Activated CD8-positive, alpha-beta memory T cell treated with anti-CD3 and anti-CD28 coated beads, Interleukin-2, amount 50 U/mL, for 24 hours (primary cell): ENCODE results near the gene HEBP1.

Experiments
- DNase-seq: peaks from one replicate; pipeline ENCODE4 v3.0.0-alpha.2; 2020; ENCODE audit errors: extremely low read depth

Gene HEBP1

GRCh38 chr12:12990700-12991468 is 9.2 kb downstream of the HEBP1 start:
- no peak for DNase-seq

GRCh38 chr12:12987421-12987820 is 12.6 kb downstream of the HEBP1 start:
- no peak for DNase-seq

GRCh38 chr12:12986775-12987331 is 13.2 kb downstream of the HEBP1 start:
- no peak for DNase-seq

- no peak for DNase-seq
Observed at GRCh38 chr12:12985817-12986408, 14.2 kb downstream of the HEBP1 start.

DNA sequence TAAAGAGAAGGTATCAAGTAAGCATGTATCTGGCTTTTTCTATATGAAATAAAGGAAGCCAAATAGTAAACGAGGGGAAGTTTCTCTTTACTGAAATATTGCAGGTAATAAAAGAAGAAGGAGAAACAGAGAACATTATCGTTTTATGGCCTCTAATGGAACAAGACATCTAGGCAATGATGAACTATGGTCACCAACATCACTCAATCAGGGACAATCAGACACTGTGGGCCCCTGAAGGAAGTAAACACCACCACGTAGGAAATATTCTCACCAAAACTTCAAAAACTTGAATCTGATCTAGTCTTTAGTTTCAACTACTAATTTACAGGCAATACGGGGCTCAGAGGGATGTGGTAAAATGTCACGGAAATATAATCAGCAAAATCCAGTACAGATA is 15.9 kb downstream of the HEBP1 start:
- DNase-seq = no peak

GRCh38 chr12:12983420-12984035 is 16.5 kb downstream of the HEBP1 start:
- no peak for DNase-seq

DNA sequence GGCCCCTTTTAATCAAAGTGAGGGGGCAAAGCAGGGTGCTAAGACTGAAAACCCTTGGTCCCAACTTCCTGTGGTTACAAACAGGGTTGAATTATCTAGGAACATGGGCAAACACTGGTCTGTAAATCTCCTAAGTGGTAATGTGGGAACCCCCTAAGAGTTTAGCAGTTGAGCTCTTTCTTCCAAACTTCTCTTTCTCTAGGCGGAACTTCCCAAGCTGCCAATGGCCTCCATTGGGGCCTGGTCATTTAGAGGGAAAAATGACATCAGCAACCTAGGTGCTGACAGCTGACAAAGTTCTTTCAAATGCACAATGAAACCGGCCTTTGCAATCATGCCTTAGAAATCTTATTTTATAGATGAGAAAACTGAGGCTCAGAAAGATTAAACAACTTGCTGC is 17.7 kb downstream of the HEBP1 start:
- no peak for DNase-seq

- no peak for DNase-seq
Observed at GRCh38 chr12:12979731-12980259, 20.3 kb downstream of the HEBP1 start.

DNA sequence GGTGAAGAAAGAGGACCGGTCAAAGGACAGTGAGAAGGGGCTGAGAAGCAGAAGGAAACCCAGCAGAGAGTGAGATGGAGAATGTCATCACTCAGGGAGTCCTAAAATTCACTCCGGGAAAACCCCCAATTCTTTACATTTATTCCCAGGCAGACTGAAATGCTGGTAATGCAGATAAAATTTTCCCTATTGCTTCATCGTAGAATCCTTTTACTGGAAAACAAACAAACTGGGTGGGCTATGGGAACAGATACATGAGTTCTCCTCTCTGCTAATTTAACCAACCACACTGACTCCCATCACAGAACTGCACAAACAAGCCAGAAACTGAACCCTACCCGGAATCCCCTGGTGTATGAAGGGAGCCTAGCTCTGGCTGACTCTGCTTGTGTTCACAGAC is 20.9 kb downstream of the HEBP1 start:
- DNase-seq = no peak

GRCh38 chr12:12977231-12977630 is 22.8 kb downstream of the HEBP1 start:
- DNase-seq = no peak

DNA sequence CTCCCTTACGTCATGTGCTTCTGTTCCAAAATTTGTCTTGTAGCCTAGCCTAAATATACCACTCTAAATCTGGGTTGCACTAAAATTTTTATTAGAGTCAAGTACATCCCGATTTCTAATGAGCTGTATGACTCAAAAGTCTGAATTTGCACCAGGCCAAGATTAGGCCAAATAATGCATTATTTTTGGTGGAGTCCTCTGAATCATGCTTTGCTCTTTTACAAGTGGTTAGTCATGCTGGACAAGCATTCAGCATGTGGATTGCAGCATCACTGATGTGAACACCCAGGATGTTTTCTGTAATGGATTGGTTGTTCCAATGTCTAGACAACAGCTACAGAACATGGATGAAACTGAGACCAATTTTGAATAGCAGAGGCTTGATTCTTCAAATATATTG is 23.7 kb downstream of the HEBP1 start:
- no peak for DNase-seq

DNA sequence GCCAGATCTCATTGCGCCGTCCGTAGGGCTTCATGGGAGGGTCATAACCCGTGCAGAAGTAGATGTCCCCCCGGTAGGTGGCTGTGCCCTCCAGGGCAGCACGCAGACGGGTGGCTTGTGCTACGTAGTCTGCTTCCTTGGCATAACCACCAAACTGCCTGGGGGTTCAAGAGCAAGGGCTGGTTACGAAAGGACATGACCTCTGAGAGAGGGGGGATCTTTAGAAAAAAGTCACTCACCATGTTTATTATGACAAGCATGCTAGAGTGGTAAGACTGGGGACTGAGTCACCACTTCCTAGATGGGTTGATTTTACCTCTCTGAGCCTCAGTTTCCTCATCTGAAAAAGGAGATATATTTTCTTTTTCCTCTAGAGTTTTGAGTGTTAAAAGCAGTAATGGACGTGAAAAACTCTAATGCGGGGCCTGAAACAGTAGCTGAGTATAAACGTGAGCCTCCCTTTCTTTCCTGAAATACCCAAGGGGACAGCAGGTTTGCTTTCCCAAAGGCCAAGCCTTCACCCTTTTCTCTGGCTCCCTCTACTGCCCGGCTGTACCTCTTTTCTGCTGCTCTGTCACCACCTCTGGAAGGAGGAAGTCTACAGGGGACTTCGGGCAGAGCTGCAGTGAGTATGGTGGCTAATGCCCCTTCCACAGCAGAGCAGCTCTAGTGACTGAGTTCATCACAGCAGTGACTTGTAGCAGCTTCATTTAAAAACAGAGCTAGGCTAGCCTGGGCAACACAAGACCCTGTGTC is 24.6 kb downstream of the HEBP1 start:
- DNase-seq = no peak

- DNase-seq = no peak
Observed at GRCh38 chr12:12974211-12974610, 25.9 kb downstream of the HEBP1 start.

- no peak for DNase-seq
Observed at GRCh38 chr12:12973019-12973418, 27.0 kb downstream of the HEBP1 start.

- no peak for DNase-seq
Observed at GRCh38 chr12:12965836-12966235, 34.2 kb downstream of the HEBP1 start.

GRCh38 chr12:12964255-12964654 is 35.8 kb downstream of the HEBP1 start:
- no peak for DNase-seq

DNA sequence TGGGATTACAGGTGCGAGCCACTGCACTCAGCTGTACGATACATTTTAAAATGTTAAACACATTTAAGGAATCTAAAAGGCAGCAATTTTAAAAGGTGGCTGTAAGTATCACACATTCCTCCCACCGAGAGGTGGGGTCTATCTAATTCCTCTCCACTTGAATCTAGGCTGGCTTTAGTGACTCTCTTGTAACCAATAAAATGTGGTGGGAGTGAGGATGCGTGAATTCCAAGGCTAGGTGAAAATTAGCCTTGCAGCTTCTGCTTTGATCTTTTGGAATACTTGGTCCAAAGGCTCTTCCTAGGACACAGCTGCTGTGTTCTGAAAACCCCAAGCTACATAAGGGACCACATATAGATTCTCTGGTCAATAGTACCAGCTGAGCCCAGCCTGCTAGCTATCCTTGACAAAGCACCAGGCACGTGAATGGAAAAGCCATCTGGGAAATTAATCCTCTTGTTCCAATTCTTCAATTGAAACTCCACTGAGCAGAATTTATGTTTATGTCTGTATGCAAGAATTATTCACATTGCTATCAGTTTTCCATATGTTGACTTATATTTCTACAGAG is 39.3 kb downstream of the HEBP1 start:
- no peak for DNase-seq

GRCh38 chr12:12958886-12959285 is 41.2 kb downstream of the HEBP1 start:
- DNase-seq = no peak

DNA sequence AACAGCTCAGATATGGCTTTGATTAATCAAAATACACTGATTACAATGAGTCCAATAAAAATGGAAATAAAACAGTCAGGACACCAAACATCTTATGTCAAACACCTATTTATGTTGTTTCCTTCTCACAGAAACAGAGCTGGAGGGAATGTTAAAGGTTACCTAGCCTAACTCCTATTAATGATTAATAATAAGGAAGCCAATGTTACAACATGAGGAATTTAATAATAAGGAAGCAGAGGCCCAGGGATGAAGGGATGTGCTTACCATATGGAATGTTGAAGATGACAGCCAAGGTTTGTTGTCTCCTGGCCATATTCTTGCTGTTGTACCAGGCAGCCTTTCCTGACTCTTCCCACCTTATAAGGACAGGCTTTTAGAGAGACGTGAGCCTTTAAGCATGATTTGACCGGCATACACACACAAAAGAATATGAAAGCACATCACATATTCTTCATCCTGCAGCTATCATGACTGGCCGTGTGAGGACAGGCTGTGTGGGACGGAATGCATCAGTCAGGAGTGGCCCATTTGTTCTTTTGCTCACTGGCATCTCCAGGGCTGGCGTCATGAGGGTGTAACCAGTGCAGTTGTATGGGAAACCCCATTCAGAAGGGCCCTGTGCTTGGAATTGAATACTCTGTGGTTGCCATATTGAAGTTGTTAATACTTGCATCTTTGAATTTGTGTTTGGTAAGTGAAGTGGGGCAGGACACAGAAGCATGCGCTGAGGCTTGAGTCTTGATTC is 45.0 kb downstream of the HEBP1 start:
- DNase-seq = no peak

DNA sequence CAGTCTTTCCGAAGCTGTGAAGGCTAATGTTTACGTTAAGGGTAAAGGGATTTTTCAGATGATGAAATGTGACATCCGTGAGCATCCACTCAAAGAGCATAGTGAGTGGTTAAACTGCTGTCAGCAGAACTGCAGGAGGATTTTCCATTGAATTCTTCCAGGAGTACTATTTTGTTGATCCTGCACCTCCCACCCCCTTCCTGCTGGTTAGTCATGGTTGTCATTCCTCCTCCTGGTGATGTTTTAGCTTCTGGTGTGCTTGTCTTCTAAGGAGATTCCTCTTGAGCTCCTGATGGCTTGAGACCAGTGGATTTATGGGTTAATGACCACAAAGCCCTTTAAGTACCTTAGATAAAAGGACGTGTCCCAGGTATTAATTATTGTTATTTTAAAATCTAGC is 45.7 kb downstream of the HEBP1 start:
- DNase-seq = no peak

- no peak for DNase-seq
Observed at GRCh38 chr12:12952036-12952435, 48.0 kb downstream of the HEBP1 start, which contains the start of gene GPRC5D. Gene GPRC5D (minus strand): TSS chr12:12952170. CDS start chr12:12950384, 1,786 bp downstream.
